GM23248 (cell line): ENCODE data around the gene PCDHA9.

Experiments
- EZH2 ChIP-seq: fragments of 200-600 bp; sonication (generic); IDR thresholded peaks from 2 replicates; pipeline ENCODE4 v1.6.1; 2018; ENCODE audit warnings: antibody characterized with exemption, mild to moderate bottlenecking; ENCODE audit not compliant: insufficient read depth, poor library complexity, severe bottlenecking
- EZH2phosphoT487 ChIP-seq: fragments of 200-600 bp; sonication (generic); IDR thresholded peaks from 2 replicates; pipeline ENCODE4 v1.6.1; 2018; ENCODE audit warnings: antibody characterized with exemption, moderate library complexity, mild to moderate bottlenecking, low read depth; ENCODE audit not compliant: insufficient read depth

GRCh38 chr5:140840978-140841962, 6.9 kb upstream of the PCDHA9 start, which contains the start of gene PCDHA8:
- TF ChIP-seq EZH2phosphoT487: no peak
- no peak for TF ChIP-seq EZH2
